ENCODE measurements around the gene SNX8. TPM values are rescaled to one million over a fixed set of nuclear protein-coding genes. Genes with fewer than 3 reads are reported as not detected.

The SNX8 gene
- total and polyA plus RNA-seq, 8 donors, result 7.7 to 72.9 (median 12.0) TPM

DNA sequence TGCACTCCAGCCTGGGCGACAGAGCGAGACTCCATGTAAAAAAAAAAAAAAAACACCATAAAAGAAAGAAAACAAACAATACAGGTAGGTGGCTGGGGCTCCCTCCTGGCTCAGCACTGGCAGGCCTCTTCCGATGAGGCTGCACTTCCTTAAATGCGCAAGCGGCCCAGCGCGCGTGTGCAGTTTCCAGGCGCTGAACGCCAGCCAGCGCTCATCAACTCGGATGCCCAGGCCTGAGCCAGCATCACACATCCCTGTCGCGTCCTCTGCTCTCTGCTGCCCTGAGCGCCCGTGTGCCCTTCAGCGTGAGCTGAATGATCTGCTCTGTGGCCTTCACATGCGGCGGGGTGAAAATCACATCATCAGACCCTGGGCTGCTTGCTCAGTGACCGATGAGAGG is 40.4 kb downstream of the SNX8 start:
- H3K9me3 ChIP-seq, result no peaks in the 10 kb centered on the region
- TF ChIP-seq POLR2A (IDR thresholded peaks at IDR 0.05) (no peak), POLR2AphosphoS5 (IDR thresholded peaks at IDR 0.05) (no peak), EP300 (IDR thresholded peaks at IDR 0.05) (no peak)
- TF ChIP-seq, protein P1, sequence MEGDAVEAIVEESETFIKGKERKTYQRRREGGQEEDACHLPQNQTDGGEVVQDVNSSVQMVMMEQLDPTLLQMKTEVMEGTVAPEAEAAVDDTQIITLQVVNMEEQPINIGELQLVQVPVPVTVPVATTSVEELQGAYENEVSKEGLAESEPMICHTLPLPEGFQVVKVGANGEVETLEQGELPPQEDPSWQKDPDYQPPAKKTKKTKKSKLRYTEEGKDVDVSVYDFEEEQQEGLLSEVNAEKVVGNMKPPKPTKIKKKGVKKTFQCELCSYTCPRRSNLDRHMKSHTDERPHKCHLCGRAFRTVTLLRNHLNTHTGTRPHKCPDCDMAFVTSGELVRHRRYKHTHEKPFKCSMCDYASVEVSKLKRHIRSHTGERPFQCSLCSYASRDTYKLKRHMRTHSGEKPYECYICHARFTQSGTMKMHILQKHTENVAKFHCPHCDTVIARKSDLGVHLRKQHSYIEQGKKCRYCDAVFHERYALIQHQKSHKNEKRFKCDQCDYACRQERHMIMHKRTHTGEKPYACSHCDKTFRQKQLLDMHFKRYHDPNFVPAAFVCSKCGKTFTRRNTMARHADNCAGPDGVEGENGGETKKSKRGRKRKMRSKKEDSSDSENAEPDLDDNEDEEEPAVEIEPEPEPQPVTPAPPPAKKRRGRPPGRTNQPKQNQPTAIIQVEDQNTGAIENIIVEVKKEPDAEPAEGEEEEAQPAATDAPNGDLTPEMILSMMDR (IDR thresholded peaks at IDR 0.05), result no peak
- H3K36me3 ChIP-seq, result peaks cover 22 to 70% (median 66%) of the 10 kb centered on the region in 4 donors
- no peaks in the 10 kb centered on the region for H3K4me1 ChIP-seq
- 95 to 98% (median 97%) methylated on average over 20 of the region's 20 CpGs for WGBS, 5 donors
- H3K27ac ChIP-seq, result no peak overlapping the region
- H3K4me3 ChIP-seq, result no peak overlapping the region
- H3K27me3 ChIP-seq, result no peaks in the 10 kb centered on the region
- DNase-seq, result no peak
- intact Hi-C loops (cut with DNase I; ENCODE audit: low total_unique reads), result no loop called here

GRCh38 chr7:2272031-2272430 is 42.2 kb downstream of the SNX8 start:
- no peaks in the 10 kb centered on the region for H3K4me1 ChIP-seq
- TF ChIP-seq, protein P1 (IDR thresholded peaks at IDR 0.05), result no peak
- H3K36me3 ChIP-seq, result peaks cover 22 to 62% (median 57%) of the 10 kb centered on the region in 4 donors
- DNase-seq, result no peak
- no peaks in the 10 kb centered on the region for H3K27me3 ChIP-seq
- H3K27ac ChIP-seq, result no peak overlapping the region
- WGBS, 5 donors, result 71 to 89% (median 81%) methylated on average over 8 to 9 of the region's 9 CpGs
- no peak overlapping the region for H3K4me3 ChIP-seq
- intact Hi-C loops (cut with DNase I; ENCODE audit: low total_unique reads), result no loop called here
- H3K9me3 ChIP-seq, result no peaks in the 10 kb centered on the region

GRCh38 chr7:2271273-2272026 is 42.8 kb downstream of the SNX8 start:
- H3K36me3 ChIP-seq, result peaks cover 22 to 56% (median 52%) of the 10 kb centered on the region in 4 donors
- no peaks in the 10 kb centered on the region for H3K27me3 ChIP-seq
- WGBS, 5 donors, result 75 to 87% (median 82%) methylated on average over 22 to 27 of the region's 27 CpGs
- H3K4me1 ChIP-seq, result no peaks in the 10 kb centered on the region
- TF ChIP-seq, protein P1 (IDR thresholded peaks at IDR 0.05), result no peak
- TF ChIP-seq EP300 (IDR thresholded peaks at IDR 0.05), result no peak
- TF ChIP-seq POLR2AphosphoS5 (IDR thresholded peaks at IDR 0.05), result no peak
- no peak for TF ChIP-seq POLR2A (IDR thresholded peaks at IDR 0.05)
- DNase-seq, result no peak
- H3K9me3 ChIP-seq, result no peaks in the 10 kb centered on the region
- H3K4me3 ChIP-seq, result no peak overlapping the region
- H3K27ac ChIP-seq, result no peak overlapping the region
- intact Hi-C loops (cut with DNase I; ENCODE audit: low total_unique reads), result no loop called here

- Histone ChIP-seq H3K36me3 (peaks cover 22 to 50% (median 47%) of the 10 kb centered on the region in 4 donors), H3K4me1 (no peaks in the 10 kb centered on the region), H3K27ac (no peak overlapping the region), H3K9me3 (no peaks in the 10 kb centered on the region), H3K27me3 (no peaks in the 10 kb centered on the region), H3K4me3 (no peak overlapping the region)
- 85 to 89% (median 87%) methylated on average over 4 to 8 of the region's 8 CpGs for WGBS, 5 donors
- intact Hi-C loops (cut with DNase I; ENCODE audit: low total_unique reads), result no loop called here
- TF ChIP-seq EP300 (IDR thresholded peaks at IDR 0.05), result no peak
- TF ChIP-seq POLR2A (IDR thresholded peaks at IDR 0.05), result no peak
- TF ChIP-seq, protein P1 (IDR thresholded peaks at IDR 0.05), result no peak
- no peak for TF ChIP-seq POLR2AphosphoS5 (IDR thresholded peaks at IDR 0.05)
- no peak for DNase-seq
Measured at GRCh38 chr7:2270495-2270894, 43.7 kb downstream of the SNX8 start.

Measured in stomach (tissue), 9 donors.